Femur (tissue), 1 donor: Measurements from ENCODE around the gene MS4A10.
"Not testable (repeated sequence)": the region's sequence is repeated elsewhere in the genome, so short reads cannot be mapped to it uniquely, and the experiment has no call there.

ENCODE experiments used
- DNase-seq: peaks from one replicate; pipeline ENCODE4 v3.0.0-alpha.2; 2017

MS4A10 gene

GRCh38 chr11:60788401-60789125, 3.4 kb downstream of the MS4A10 start:
- no peak for DNase-seq

DNA sequence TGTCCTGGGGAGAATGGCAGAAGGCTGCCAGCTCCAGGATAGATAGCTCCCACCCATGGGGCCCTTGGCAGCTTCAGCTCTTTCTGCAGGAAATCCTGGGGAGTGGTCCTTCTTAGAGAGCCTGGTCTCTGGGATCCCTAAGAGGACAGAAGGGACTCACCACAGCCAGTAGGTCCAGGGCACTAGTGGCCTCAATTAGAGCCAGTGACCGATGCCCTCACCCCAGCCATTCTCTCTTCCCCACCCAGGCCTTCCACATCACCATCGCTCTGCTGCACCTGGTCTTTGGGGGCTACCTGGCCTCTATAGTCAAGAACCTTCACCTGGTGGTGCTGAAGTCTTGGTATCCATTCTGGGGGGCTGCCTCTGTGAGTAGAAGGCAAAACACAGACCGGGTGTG, 5.6 kb downstream of the MS4A10 start:
- DNase-seq = no peak

GRCh38 chr11:60791153-60791933, 6.2 kb downstream of the MS4A10 start:
- DNase-seq = no peak

- no peak for DNase-seq
Observed at GRCh38 chr11:60792521-60792920, 7.4 kb downstream of the MS4A10 start.

DNA sequence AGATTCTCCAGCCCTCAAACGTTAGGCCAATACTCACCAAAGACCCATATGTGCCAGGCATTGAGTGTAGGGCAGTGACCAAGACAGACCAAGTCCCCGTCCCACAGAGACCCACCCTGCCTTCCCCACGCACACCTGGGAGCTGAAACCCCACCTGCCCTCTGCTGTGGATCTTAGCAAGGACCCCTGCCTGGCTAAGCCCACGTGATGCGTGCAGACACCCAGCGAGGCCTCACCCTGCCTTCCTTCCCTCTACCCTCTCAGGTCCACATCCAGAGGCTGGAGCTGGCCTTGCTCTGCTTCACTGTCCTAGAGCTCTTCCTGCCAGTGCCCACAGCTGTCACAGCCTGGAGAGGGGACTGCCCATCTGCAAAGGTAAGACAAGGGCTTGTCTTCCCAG, 10.2 kb downstream of the MS4A10 start:
- no peak for DNase-seq

DNA sequence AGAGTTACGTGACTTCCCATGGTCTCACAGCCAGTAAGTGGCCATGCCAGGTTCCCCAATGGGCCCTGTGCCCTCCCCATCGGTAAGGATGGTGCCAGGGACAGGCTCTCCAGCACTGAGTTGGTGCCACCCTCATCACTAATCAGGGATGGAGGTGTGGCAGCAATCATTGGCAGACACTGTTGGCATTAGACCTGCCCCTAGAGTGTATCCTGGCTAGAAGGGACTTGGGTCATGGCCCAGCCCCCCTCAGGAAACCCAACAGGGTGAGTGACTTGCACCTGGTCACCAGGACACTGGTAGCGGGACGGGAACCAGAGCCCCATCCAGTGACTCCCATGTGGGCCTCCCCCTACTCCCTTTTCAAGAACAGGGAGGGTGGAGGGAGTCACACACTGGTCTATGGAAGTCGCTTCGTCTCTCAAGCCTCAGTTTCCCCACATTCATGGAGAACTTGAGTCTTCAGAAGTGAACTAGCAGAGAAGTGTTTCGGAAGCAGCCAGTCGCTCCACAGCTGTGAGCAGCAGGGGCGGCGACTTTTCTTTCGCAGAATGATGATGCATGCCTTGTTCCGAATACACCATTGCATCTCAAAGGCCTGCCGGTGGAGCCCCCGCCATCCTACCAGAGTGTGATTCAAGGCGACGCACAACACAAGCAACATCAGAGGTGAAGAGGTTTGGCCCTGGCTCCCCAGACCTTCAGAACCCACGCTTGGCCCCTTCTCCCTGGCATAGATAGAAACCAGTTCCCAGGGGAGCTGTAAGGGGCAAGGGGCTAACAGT, 12.9 kb downstream of the MS4A10 start:
- no peak for DNase-seq

- DNase-seq = no peak
Observed at GRCh38 chr11:60798631-60799030, 13.5 kb downstream of the MS4A10 start.

DNA sequence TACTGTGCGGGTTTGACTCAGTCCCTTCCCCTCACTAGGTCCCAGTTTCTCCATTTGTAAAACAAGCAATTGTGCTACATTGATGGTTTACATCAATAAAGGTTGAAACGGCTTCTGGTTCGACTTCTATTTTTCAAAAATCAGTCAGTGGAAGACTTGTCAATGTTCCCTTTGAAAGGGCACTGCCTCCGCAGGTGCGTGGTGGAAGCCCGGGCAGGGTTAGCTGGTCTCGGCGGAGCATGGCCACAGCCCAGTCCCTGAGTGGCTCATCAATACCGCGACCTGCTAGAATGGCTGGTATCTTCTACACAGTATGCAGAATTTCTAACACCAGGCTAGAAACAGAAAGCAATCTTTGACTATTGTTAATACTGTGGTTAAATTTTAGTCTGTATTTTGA, 16.1 kb downstream of the MS4A10 start:
- no peak for DNase-seq

DNA sequence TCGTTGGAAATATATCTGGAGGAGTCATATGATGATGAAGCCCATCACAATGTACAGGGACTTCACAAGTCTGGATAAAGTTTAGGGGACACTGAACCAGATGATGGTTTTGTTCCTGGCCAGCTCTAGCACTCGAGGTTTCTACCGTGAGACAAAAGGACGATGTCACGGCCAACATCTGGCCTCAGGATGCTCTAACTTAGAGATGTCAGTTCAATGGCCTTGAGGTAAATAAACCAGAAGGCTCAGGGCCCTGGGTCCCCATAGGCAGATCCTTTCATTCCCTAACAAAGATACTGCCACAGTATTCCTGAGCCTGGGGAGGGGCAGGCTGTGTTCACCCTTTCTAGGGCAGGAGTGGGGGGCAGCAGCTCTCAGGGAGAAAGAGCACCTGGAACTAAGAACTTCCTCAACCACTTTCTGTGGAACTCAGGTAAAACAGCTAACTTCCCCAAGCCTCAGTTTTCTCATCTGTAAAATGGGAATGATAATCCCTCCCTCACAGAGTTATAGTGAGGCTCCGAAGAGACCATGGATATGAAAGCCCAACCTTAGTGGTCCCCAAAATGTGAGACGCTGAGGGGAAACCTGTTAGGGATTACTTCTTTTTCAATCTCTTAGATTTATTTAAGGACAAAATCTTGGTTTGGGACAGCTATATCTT, 18.3 kb downstream of the MS4A10 start:
- DNase-seq = no peak

DNA sequence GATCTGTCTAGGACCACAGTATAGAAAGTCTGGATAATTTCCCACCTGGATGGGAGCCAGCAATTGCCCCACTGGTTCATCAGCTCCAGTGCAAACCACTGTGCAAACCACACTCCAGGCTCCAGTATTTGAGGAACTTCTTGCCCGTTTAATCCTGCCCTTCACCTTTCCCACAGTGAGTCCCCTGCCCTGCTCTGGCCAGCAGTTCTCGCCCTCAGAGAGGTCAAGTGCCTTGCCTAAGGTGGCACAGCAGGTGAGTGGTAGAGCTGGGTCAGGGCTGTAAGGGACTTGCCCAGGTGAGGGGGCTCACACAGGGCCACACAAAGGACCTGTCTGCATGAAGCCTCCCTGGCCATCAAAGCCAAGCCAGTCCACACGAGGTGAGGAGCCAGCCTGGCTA, 24.1 kb downstream of the MS4A10 start:
- no peak for DNase-seq

DNA sequence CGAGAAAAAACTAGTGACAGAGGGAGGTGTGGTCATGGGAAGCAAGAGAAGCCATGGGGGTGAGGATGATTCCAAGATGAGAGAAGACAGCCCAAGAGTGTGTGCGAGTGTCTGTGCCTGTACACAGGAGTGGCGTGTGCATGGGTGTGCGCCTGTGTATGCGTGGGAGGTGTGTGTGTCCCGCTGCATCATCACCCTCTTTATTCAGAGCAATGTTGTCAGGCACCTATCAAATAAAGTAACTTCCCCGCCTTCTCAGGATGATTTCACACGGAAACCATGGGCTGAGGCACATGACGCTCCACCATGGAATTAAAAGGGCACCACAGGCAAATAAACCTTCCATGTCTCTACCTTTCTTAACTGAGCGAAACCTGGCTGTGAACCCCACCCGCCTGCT, 24.6 kb downstream of the MS4A10 start:
- no peak for DNase-seq

DNA sequence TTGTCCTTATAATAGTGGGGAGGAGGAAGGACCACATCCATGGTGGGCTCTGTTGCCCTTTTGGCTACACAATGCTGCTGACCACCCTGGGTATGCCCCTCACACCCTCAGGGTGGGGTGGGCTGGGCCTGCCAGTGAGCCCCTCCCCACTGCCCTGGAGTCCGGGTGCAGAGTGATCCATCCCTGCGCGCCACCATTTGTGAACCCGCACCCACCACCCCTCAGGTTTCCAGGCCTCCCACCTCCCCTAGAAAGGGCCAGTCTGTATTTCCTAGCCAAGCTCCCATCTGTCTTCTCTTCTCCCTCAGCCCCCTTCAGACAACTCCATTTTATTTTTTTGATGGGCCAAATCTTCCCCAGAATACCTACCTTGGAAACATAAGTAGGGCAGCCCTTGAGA, 25.0 kb downstream of the MS4A10 start:
- DNase-seq = no peak

- DNase-seq = no peak
Observed at GRCh38 chr11:60810569-60810968, 25.4 kb downstream of the MS4A10 start.

DNA sequence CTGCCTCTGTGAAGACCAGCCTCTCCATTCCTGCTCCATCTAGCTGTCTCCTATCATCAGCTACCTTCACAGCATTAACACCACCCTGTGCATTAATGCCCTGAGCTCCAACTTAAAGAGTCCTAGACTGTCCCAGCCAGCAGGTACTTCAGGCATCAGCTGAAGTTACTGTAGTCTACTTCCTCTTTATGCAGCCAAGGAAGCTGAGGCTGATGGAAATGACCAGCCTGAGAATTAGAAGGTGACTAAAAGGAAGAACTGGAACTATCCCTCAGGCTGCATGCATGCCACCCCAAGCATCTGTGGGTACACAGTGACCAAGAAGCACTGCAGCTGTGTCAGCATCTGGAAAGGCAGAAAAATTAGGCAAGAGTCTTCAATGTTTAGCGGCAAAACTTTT, 28.2 kb downstream of the MS4A10 start:
- DNase-seq = no peak

DNA sequence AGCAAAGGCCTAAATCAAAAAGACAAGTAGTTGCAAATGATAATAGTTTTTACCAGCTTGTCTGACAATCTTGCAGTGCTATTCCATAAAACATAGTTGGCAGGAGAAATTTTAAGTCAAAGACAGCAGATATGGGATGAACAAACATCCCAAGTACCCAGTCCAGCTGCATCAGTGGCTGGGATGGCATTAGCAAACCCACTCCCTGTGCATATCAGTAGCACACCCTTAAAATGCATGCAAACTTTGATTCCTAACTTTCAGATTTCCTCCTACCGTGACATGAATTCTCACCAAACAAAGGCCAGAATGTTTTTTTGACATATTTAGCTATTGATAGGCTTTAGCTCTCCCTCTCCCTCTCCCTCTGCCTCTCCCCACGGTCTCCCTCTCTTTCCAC, 29.0 kb downstream of the MS4A10 start:
- DNase-seq = no peak

GRCh38 chr11:60816590-60817157, 31.5 kb downstream of the MS4A10 start:
- DNase-seq = no peak

DNA sequence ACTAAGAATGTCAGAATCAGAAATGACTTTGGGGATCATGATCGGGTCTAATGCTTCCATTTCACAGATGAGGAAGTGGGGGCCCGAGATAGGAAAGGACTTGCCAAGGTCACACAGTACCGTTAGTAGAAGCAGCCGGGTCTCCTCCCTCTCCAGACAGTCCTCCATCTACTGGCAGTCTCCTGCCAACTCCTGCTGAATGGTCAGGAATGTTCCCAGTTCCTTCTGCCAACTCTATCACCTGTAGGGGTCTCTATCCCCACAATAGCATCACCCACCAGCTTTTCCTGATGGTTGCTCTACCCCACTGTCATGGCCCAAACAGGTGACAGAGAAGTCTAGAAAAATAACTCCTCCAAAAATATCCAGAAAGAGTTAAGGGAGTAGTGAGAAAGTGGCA, 32.9 kb downstream of the MS4A10 start:
- no peak for DNase-seq

- no peak for DNase-seq
Observed at GRCh38 chr11:60821827-60822599, 36.9 kb downstream of the MS4A10 start.

DNA sequence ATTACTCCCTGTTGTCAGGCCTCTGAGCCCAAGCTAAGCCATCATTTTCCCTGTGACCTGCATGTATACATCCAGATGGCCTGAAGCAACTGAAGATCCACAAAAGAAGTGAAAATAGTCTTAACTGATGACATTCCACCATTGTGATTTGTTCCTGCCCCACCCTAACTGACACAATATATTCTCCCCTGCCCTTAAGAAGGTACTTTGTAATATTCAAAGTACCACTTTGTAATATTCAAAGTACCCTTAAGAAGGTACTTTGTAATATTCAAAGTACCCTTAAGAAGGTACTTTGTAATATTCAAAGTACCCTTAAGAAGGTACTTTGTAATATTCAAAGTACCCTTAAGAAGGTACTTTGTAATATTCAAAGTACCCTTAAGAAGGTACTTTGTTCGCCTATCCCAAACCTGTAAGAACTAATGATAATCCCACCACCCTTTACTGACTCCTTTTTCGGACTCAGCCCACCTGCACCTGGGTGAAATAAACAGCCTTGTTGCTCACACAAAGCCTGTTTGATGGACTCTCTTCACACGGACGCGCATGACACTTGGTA, 38.7 kb downstream of the MS4A10 start:
- not testable (repeated sequence) for DNase-seq

GRCh38 chr11:60825118-60825517, 40.0 kb downstream of the MS4A10 start:
- DNase-seq = no peak

DNA sequence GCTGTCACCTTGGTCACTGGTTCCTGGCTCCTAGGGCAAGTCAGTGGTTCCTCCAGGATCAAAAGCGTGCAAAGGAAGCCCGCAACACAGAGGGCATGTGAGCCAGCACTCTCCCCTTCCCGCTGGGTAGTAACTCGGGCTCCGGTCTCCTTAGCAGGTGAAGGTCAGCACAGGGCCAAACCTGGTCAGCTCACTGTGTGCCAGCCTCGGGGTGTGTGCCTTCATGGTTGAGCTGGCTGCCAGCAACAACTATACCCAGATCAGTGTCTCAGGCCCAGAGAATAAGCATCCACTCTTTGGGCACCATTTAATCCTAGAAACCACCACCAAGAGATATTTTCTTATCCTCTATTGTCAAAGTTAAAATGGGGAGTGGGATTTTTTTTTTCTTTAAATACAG, 40.7 kb downstream of the MS4A10 start:
- no peak for DNase-seq
